ENCODE results near the gene KRTAP2-1. TPM values are rescaled to one million over a fixed set of nuclear protein-coding genes. Genes with fewer than 3 reads are reported as not detected.

The KRTAP2-1 gene
- total RNA-seq, 1 experiment from 2014 or later: not detected

- H3K36me3 ChIP-seq (ENCODE audit: control insufficient read depth in 1 of 2, insufficient read depth in 2 of 2, low read length in 2 of 2): no peaks in the 10 kb centered on the region; a peak in 1 of 4 replicates
- H3K4me2 ChIP-seq (ENCODE audit: low read length): no peak overlapping the region
- ATAC-seq (no peak), DNase-seq (ENCODE audit: low read depth, low spot score) (no peak)
- intact Hi-C loops (cut with micrococcal nuclease): no loop called here
- POLR2A ChIA-PET: no interaction called here
- H3K4me1 ChIP-seq (ENCODE audit: control insufficient read depth in 1 of 2, insufficient read depth in 2 of 2, low read length in 2 of 2): no peaks in the 10 kb centered on the region
- CTCF ChIA-PET: no interaction called here
- TF ChIP-seq ATF3 (IDR thresholded peaks at IDR 0.05) (no peak), CEBPB (IDR thresholded peaks at IDR 0.05; ENCODE audit: low read depth) (no peak), JUND (IDR thresholded peaks at IDR 0.05) (no peak), EZH2 (IDR thresholded peaks at IDR 0.05) (no peak), FOSL1 (IDR thresholded peaks at IDR 0.05; ENCODE audit: low read depth) (no peak), SP1 (IDR thresholded peaks at IDR 0.05; ENCODE audit: low read depth) (no peak)
- H3K4me3 ChIP-seq (replicated peaks in 1 of 2; ENCODE audit: low read depth in 1 of 2, low read length in 2 of 2): no peak overlapping the region
- peaks cover 0 to 9% of the 10 kb centered on the region in 2 experiments; a peak in 1 of 4 replicates for H3K9me3 ChIP-seq (ENCODE audit: control insufficient read depth in 1 of 2, insufficient read depth in 1 of 2, low read depth in 1 of 2, low read length in 2 of 2)
- H3K79me2 ChIP-seq (ENCODE audit: insufficient read depth, low read length): no peaks in the 10 kb centered on the region
- RAD21 ChIA-PET (ENCODE audit: low non-redundant PET in 1 of 2, low total read pairs in 2 of 2, uncharacterized antibody in 2 of 2, unreplicated experiment in 2 of 2): no interaction called here
- no peaks in the 10 kb centered on the region for H4K20me1 ChIP-seq (ENCODE audit: insufficient read depth)
- BruUV-seq (replicated peaks): no TSS peak
- no peak overlapping the region for H3K9ac ChIP-seq (ENCODE audit: low read length)
- no peak overlapping the region for H3K27ac ChIP-seq (ENCODE audit: low read depth, low read length)
- no peaks in the 10 kb centered on the region for H3K27me3 ChIP-seq (ENCODE audit: insufficient read depth, low read length)
- no peaks in the 10 kb centered on the region for H3K9me2 ChIP-seq (ENCODE audit: insufficient read depth)
- no peak overlapping the region for H2AFZ ChIP-seq (ENCODE audit: low read depth, low read length, poor library complexity, severe bottlenecking)
Observed at GRCh38 chr17:41019415-41019814, 27.7 kb downstream of the KRTAP2-1 start.

- CTCF ChIA-PET: no interaction called here
Observed at GRCh38 chr17:41018541-41018940, 28.6 kb downstream of the KRTAP2-1 start.

More at GRCh38 chr17:41018541-41018940, 28.6 kb downstream of the KRTAP2-1 start:
- no peak for TF ChIP-seq CEBPB (IDR thresholded peaks at IDR 0.05; ENCODE audit: low read depth)
- no peak for TF ChIP-seq ELF1 (IDR thresholded peaks at IDR 0.05; ENCODE audit: borderline replicate concordance, low read depth)
- no peak for ATAC-seq
- H3K36me3 ChIP-seq (ENCODE audit: control insufficient read depth in 1 of 2, insufficient read depth in 2 of 2, low read length in 2 of 2): no peaks in the 10 kb centered on the region; a peak in 1 of 4 replicates
- no peaks in the 10 kb centered on the region for H3K9me2 ChIP-seq (ENCODE audit: insufficient read depth)
- no peak overlapping the region for H2AFZ ChIP-seq (ENCODE audit: low read depth, low read length, poor library complexity, severe bottlenecking)
- ChIA-PET POLR2A (no interaction called here), RAD21 (ENCODE audit: low non-redundant PET in 1 of 2, low total read pairs in 2 of 2, uncharacterized antibody in 2 of 2, unreplicated experiment in 2 of 2) (no interaction called here)
- H3K27ac ChIP-seq (ENCODE audit: low read depth, low read length): no peak overlapping the region
- no peak overlapping the region for H3K4me2 ChIP-seq (ENCODE audit: low read length)
- H3K27me3 ChIP-seq (ENCODE audit: insufficient read depth, low read length): no peaks in the 10 kb centered on the region
- no peaks in the 10 kb centered on the region for H3K4me1 ChIP-seq (ENCODE audit: control insufficient read depth in 1 of 2, insufficient read depth in 2 of 2, low read length in 2 of 2)
- peaks cover 0 to 7% of the 10 kb centered on the region in 2 experiments; a peak in 1 of 4 replicates for H3K9me3 ChIP-seq (ENCODE audit: control insufficient read depth in 1 of 2, insufficient read depth in 1 of 2, low read depth in 1 of 2, low read length in 2 of 2)
- H4K20me1 ChIP-seq (ENCODE audit: insufficient read depth): no peaks in the 10 kb centered on the region
- intact Hi-C loops (cut with micrococcal nuclease): no loop called here
- H3K79me2 ChIP-seq (ENCODE audit: insufficient read depth, low read length): no peaks in the 10 kb centered on the region
- no peak overlapping the region for H3K4me3 ChIP-seq (replicated peaks in 1 of 2; ENCODE audit: low read depth in 1 of 2, low read length in 2 of 2)
- BruUV-seq (replicated peaks): no TSS peak
- no peak for DNase-seq (ENCODE audit: low read depth, low spot score)
- no peak overlapping the region for H3K9ac ChIP-seq (ENCODE audit: low read length)

Measured in HCT116 (cell line).